Stomach (tissue), 9 donors: ENCODE measurements around the gene MAP7D3. TPM values are rescaled to one million over a fixed set of nuclear protein-coding genes. Genes with fewer than 3 reads are reported as not detected.
A peak's percentile ranks its signal among the peaks of the same experiment; 100 is the strongest.

Source experiments
- DNase-seq, 2 donors: peaks; one replicate each; pipeline versions ENCODE4 v3.0.0 to v3.0.0-alpha.2; 2013 to 2019
- H3K27ac ChIP-seq, 5 donors: fragments of 200-600 bp in 4 of 5; sonication (generic) in 4 of 5; one replicate each; pipeline ENCODE4 v1.5.1; 2013 to 2019; ENCODE audit warnings: mild to moderate bottlenecking in 1 of 5, moderate library complexity in 1 of 5
- H3K27me3 ChIP-seq, 3 donors: fragments of 200-600 bp; sonication (generic); one replicate each; pipeline ENCODE4 v1.5.1; 2017 to 2019; ENCODE audit warnings: mixed run types in 1 of 3
- H3K36me3 ChIP-seq, 4 donors: fragments of 200-600 bp; sonication (generic); 1 replicate in 3 of 4; 2 replicates in 1 of 4; pipeline ENCODE4 v1.5.1; 2016 to 2019
- H3K4me1 ChIP-seq, 4 donors: fragments of 200-600 bp; sonication (generic); one replicate each; pipeline ENCODE4 v1.5.1; 2016 to 2019
- H3K4me3 ChIP-seq, 4 donors: fragments of 200-600 bp; sonication (generic) in 3 of 4; one replicate each; pipeline ENCODE4 v1.5.1; 2016 to 2019; ENCODE audit warnings: mild to moderate bottlenecking in 1 of 4
- H3K9me3 ChIP-seq, 4 donors: fragments of 200-600 bp; sonication (generic); one replicate each; pipeline ENCODE4 v1.5.1; 2016 to 2019
- CTCF ChIP-seq, 7 experiments: fragments of 450-650 bp in 4 of 7; fragments of 200-600 bp in 3 of 7; sonication (generic) in 3 of 7; IDR thresholded peaks; one replicate each; pipeline ENCODE4 v1.5.1; 2016 to 2019; ENCODE audit warnings: antibody characterized with exemption in 7 of 7, control low read depth in 2 of 7, mild to moderate bottlenecking in 1 of 7
- EP300 ChIP-seq: sonication (generic); formaldehyde crosslinking; IDR thresholded peaks from one replicate; pipeline ENCODE4 v1.6.1; 2017; ENCODE audit warnings: antibody characterized with exemption
- POLR2A ChIP-seq, 4 donors: fragments of 450-650 bp; IDR thresholded peaks; one replicate each; pipeline ENCODE4 v1.6.1; 2016; ENCODE audit warnings: antibody characterized with exemption in 4 of 4, control low read depth in 2 of 4, mild to moderate bottlenecking in 1 of 4, moderate library complexity in 1 of 4
- POLR2AphosphoS5 ChIP-seq, 3 donors: sonication (generic); formaldehyde crosslinking; IDR thresholded peaks; one replicate each; pipeline ENCODE4 v1.6.1; 2016; ENCODE audit warnings: antibody characterized with exemption in 3 of 3
- WGBS, 5 donors: extraction: QIAGEN DNeasy Blood & Tissue Kit in 3 of 5; methylation state at CpG; one replicate each; pipeline versions ENCODE4 v1.1.5 to v1.1.7; 2013 to 2018; 5-methylcytosine and 5-hydroxymethylcytosine counted together
- intact Hi-C: fragments of 100-400 bp; cut with DNase I; formaldehyde crosslinking; loops from one replicate; pipeline ENCODE4 v1.15.1; 2023; ENCODE audit warnings: low total_unique reads
- polyA plus RNA-seq, 3 donors: library from polyadenylated mRNA; stranded (reverse); fragments of 200-250 nt; gene quantifications; one replicate each; pipeline ENCODE4 v1.2.3, GENCODE V29; 2013
- total RNA-seq, 5 donors: library from RNA; depleted of rRNA; stranded (reverse); fragments of >200 nt; gene quantifications; one replicate each; pipeline versions ENCODE4 v1.1.0 to v1.2.3, GENCODE V29; 2014 to 2016
- donor health status: healthy with polysubstance abuse.
- donor health status: Bipolar disorder and iron deficiency.
- donor health status: healthy.

The MAP7D3 gene
- total and polyA plus RNA-seq, 8 donors: 2.2 to 14.1 (median 5.6) TPM

DNA sequence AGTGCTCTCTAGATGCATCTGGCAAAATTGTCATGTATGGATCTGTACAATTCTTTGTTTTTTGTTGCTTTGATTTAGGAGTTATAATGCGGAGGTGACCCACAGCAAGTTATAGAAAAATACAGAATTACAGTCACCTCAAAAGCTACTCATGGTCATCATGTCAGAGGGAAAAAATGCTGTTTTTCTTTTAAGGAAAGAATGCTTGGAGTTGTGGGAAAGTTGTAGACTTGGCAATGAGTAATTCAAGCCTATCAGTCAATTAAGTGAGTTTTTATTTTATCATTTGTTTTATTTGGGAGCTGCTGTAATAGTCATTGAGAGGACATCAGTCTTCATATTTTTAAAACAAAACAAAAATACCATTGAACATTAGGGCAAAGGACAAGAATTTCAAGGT is 87.5 kb downstream of the MAP7D3 start:
- Histone ChIP-seq H3K27me3 (peaks cover 0 to 6% (median 0%) of the 10 kb centered on the region in 3 donors), H3K27ac (peak overlapping the region in 4 of 5 donors; percentile 55 to 86 (median 62)), H3K4me3 (no peak overlapping the region), H3K36me3 (no peaks in the 10 kb centered on the region), H3K9me3 (no peaks in the 10 kb centered on the region), H3K4me1 (peaks cover 0 to 16% (median 5%) of the 10 kb centered on the region in 4 donors)
- intact Hi-C loops: no loop called here
- TF ChIP-seq CTCF (IDR thresholded peaks at IDR 0.05) (no peak), POLR2A (IDR thresholded peaks at IDR 0.05) (no peak), POLR2AphosphoS5 (IDR thresholded peaks at IDR 0.05) (no peak), EP300 (no peak)
- DNase-seq: no peak
- WGBS, 5 donors: 83 to 94% (median 83%) methylated on average over 1 of the region's 1 CpG

Other genes with a start within 250 kb of the MAP7D3 start
- 1,000 to 10,000 TPM in 1 of 5 donors, 100 to 1,000 TPM in 4; 101 to 1,286 (median 650) TPM for gene FHL1, start 103.9 kb downstream of the MAP7D3 start, total RNA-seq
- gene FHL1, start 103.9 kb downstream of the MAP7D3 start, polyA plus RNA-seq: 100 to 1,000 TPM; 147 to 325 (median 211) TPM
- gene ADGRG4, start 49.6 kb upstream of the MAP7D3 start, total RNA-seq: 1 to 10 TPM in 1 of 5 donors, under 1 TPM in 2, not detected in 2; 0.29 to 1.8 (median 0.55) TPM
- under 1 TPM in 1 of 3 donors, not detected in 2; under 0.01 TPM for gene ADGRG4, start 49.6 kb upstream of the MAP7D3 start, polyA plus RNA-seq
- gene BRS3, start 236.5 kb upstream of the MAP7D3 start, total RNA-seq: not detected
- not detected for gene BRS3, start 236.5 kb upstream of the MAP7D3 start, polyA plus RNA-seq
- gene HTATSF1, start 246.2 kb upstream of the MAP7D3 start, total RNA-seq: 10 to 100 TPM; 18.3 to 77.0 (median 54.8) TPM
- 10 to 100 TPM; 20.3 to 36.8 (median 35.3) TPM for gene HTATSF1, start 246.2 kb upstream of the MAP7D3 start, polyA plus RNA-seq